IMR-90 (cell line): ENCODE results near the gene SMG1. TPM values are rescaled to one million over a fixed set of nuclear protein-coding genes. Genes with fewer than 3 reads are reported as not detected.

Experiments used
- ATAC-seq: fragments of 200-7000 bp; cut with Tn5 transposase; 2 replicates; pipeline ENCODE4 v1.9.1; 2020; ENCODE audit warnings: low read depth, mild to moderate bottlenecking, moderate library complexity
- BruUV-seq: library from RNA; stranded (reverse); fragments of 400-500 nt; replicated peaks from 2 replicates; lab custom pipeline; 2021; lab: Mats Ljungman, UMichigan
- CTCF ChIA-PET: fragments of 300-600 bp; formaldehyde crosslinking; extraction: SDS; loops from one replicate; lab custom pipeline; 2021; ENCODE audit warnings: antibody characterized with exemption; lab: Yijun Ruan, JAX
- POLR2A ChIA-PET: fragments of 300-600 bp; sonication (Branson Sonifier 250); formaldehyde crosslinking; loops from one replicate; lab custom pipeline; 2022; ENCODE audit warnings: antibody characterized with exemption; ENCODE audit not compliant: unreplicated experiment; lab: Charles Lee
- DNase-seq: peaks from one replicate; pipeline ENCODE4 v3.0.0; 2013
- H2AFZ ChIP-seq: replicated peaks from 2 replicates; pipeline ENCODE3; 2013; ENCODE audit warnings: low read length, mild to moderate bottlenecking; ENCODE audit not compliant: poor library complexity
- H2AK5ac ChIP-seq: 2 replicates; pipeline ENCODE4 v1.6.1; 2013; ENCODE audit warnings: low read depth, low read length, inconsistent platforms
- H2AK9ac ChIP-seq: replicated peaks from 2 replicates; pipeline ENCODE3; 2013; ENCODE audit warnings: mild to moderate bottlenecking, low read depth, low read length, moderate library complexity; ENCODE audit not compliant: poor library complexity
- H2BK120ac ChIP-seq: 2 replicates; pipeline ENCODE4 v1.6.1; 2013; ENCODE audit warnings: low read depth, low read length, inconsistent platforms
- H2BK15ac ChIP-seq: 3 replicates; pipeline ENCODE4 v1.6.1; 2013; ENCODE audit warnings: low read depth, low read length, inconsistent platforms
- H2BK20ac ChIP-seq: 2 replicates; pipeline ENCODE4 v1.6.1; 2013; ENCODE audit warnings: low read depth, mild to moderate bottlenecking, inconsistent platforms, low read length, moderate library complexity
- H2BK5ac ChIP-seq: 2 replicates; pipeline ENCODE4 v1.6.1; 2013; ENCODE audit warnings: mild to moderate bottlenecking, low read depth, low read length, inconsistent platforms; ENCODE audit not compliant: poor library complexity, severe bottlenecking
- H3K14ac ChIP-seq: replicated peaks from 2 replicates; pipeline ENCODE4 v1.6.1; 2013; ENCODE audit warnings: low read depth, low read length, inconsistent platforms
- H3K18ac ChIP-seq: 2 replicates; pipeline ENCODE4 v1.6.1; 2013; ENCODE audit warnings: low read depth, low read length, control low read depth
- H3K23ac ChIP-seq: 2 replicates; pipeline ENCODE4 v1.6.1; 2013; ENCODE audit warnings: low read depth, low read length, inconsistent platforms
- H3K27ac ChIP-seq: 2 replicates; pipeline ENCODE4 v1.5.1; 2013; ENCODE audit warnings: mild to moderate bottlenecking, control low read depth, low read length; ENCODE audit not compliant: insufficient read depth
- H3K27me3 ChIP-seq: 2 replicates; pipeline ENCODE4 v1.6.1; 2013; ENCODE audit warnings: low read length; ENCODE audit not compliant: control insufficient read depth, insufficient read depth
- H3K36me3 ChIP-seq: 2 replicates; pipeline ENCODE4 v1.6.1; 2013; ENCODE audit warnings: low read length, mixed read lengths; ENCODE audit not compliant: control insufficient read depth, insufficient read depth
- H3K4ac ChIP-seq: 2 replicates; pipeline ENCODE4 v1.6.1; 2013; ENCODE audit warnings: low read depth, low read length, inconsistent platforms
- H3K4me1 ChIP-seq: 2 replicates; pipeline ENCODE4 v1.6.1; 2013; ENCODE audit warnings: low read length, mixed read lengths; ENCODE audit not compliant: control insufficient read depth, insufficient read depth
- H3K4me2 ChIP-seq: 2 replicates; pipeline ENCODE4 v1.6.1; 2013; ENCODE audit warnings: low read depth, mild to moderate bottlenecking, control low read depth, low read length, moderate library complexity
- H3K4me3 ChIP-seq: 2 replicates; pipeline ENCODE4 v1.5.1; 2013; ENCODE audit warnings: low read depth, mild to moderate bottlenecking, control low read depth, low read length, moderate library complexity; ENCODE audit not compliant: insufficient read depth
- H3K56ac ChIP-seq: 2 replicates; pipeline ENCODE4 v1.6.1; 2013; ENCODE audit warnings: low read length, inconsistent platforms; ENCODE audit not compliant: insufficient read depth; ENCODE audit errors: extremely low read depth
- H3K79me1 ChIP-seq, 2 experiments: 2 replicates each; pipeline ENCODE4 v1.6.1; 2013; ENCODE audit warnings: low read length in 2 of 2, inconsistent platforms in 1 of 2, low read depth in 1 of 2
- H3K9ac ChIP-seq: 2 replicates; pipeline ENCODE4 v1.6.1; 2013; ENCODE audit warnings: low read depth, low read length, control low read depth
- H3K9me1 ChIP-seq: 2 replicates; pipeline ENCODE4 v1.6.1; 2013; ENCODE audit warnings: low read length, inconsistent platforms; ENCODE audit not compliant: insufficient read depth
- H3K9me3 ChIP-seq: 2 replicates; pipeline ENCODE4 v1.6.1; 2013; ENCODE audit warnings: low read length; ENCODE audit not compliant: control insufficient read depth, insufficient read depth
- H4K20me1 ChIP-seq: 2 replicates; pipeline ENCODE4 v1.6.1; 2013; ENCODE audit warnings: low read length, inconsistent platforms; ENCODE audit not compliant: insufficient read depth
- H4K5ac ChIP-seq: 2 replicates; pipeline ENCODE4 v1.6.1; 2013; ENCODE audit warnings: mild to moderate bottlenecking, low read depth, low read length, control low read depth
- H4K8ac ChIP-seq, 2 experiments: 2 replicates each; pipeline ENCODE4 v1.6.1; 2013; ENCODE audit warnings: low read depth in 2 of 2, low read length in 2 of 2, control low read depth in 1 of 2, inconsistent platforms in 1 of 2
- H4K91ac ChIP-seq: 2 replicates; pipeline ENCODE4 v1.6.1; 2013; ENCODE audit warnings: low read depth, low read length, inconsistent platforms; ENCODE audit not compliant: insufficient read depth
- BHLHE40 ChIP-seq: fragments of 150-350 bp; IDR thresholded peaks from 2 replicates; pipeline ENCODE4 v1.6.1; 2016; ENCODE audit warnings: mild to moderate bottlenecking, low read depth, low read length
- MAFK ChIP-seq: IDR thresholded peaks from 2 replicates; pipeline ENCODE4 v1.6.1; 2012; ENCODE audit warnings: low read depth, low read length, improper control_type of control experiment
- WGBS, 2 experiments: methylation state at CpG; one replicate each; pipeline versions ENCODE4 v1.1.5 to v1.1.7; 2013; ENCODE audit warnings: missing lambda C conversion rate in 2 of 2; ENCODE audit not compliant: insufficient read length in 1 of 2; ENCODE audit errors: extremely low coverage in 2 of 2; 5-methylcytosine and 5-hydroxymethylcytosine counted together
- dilution Hi-C: fragments of 300-500 bp; cut with HindIII; formaldehyde crosslinking; loops from one replicate; pipeline ENCODE4 v1.14.3; 2018; ENCODE audit warnings: low sequenced_read_pairs; ENCODE audit not compliant: unreplicated experiment
- in situ Hi-C: fragments of 300-500 bp; cut with MboI; formaldehyde crosslinking; loops from 3 replicates; pipeline ENCODE4 v1.14.3; 2019; ENCODE audit warnings: low sequenced_read_pairs, inconsistent platforms, mixed read lengths
- intact Hi-C: fragments of 100-400 bp; cut with micrococcal nuclease; formaldehyde crosslinking; loops from 2 replicates; pipeline ENCODE4 v1.10.0; 2022
- polyA plus RNA-seq, 3 experiments: library from polyadenylated mRNA; depleted of rRNA; stranded (reverse); fragments of >200 nt; gene quantifications; 2 replicates each; pipeline ENCODE4 v1.2.3, GENCODE V29; 2012; ENCODE audit warnings: low replicate concordance in 1 of 3
- total RNA-seq: library from RNA; depleted of rRNA; stranded (reverse); fragments of >200 nt; gene quantifications from 2 replicates; pipeline ENCODE4 v1.2.3, GENCODE V29; 2012

SMG1 gene
- total and polyA plus RNA-seq, 2 of the 4 experiments (the other 2 are of a cell fraction), result 13.4 to 53.8 TPM

- H3K4me1 ChIP-seq, result no peaks in the 10 kb centered on the region
- no peak overlapping the region for H2AK9ac ChIP-seq
- H3K27ac ChIP-seq, result no peak overlapping the region
- H3K9me3 ChIP-seq, result no peaks in the 10 kb centered on the region
- no peak overlapping the region for H3K4me2 ChIP-seq
- ATAC-seq, result no peak
- H3K79me1 ChIP-seq, result peaks cover 3 to 13% of the 10 kb centered on the region in 2 experiments; a peak in 3 of 4 replicates
- H2AK5ac ChIP-seq, result no peak overlapping the region
- H2AFZ ChIP-seq, result no peak overlapping the region
- H3K14ac ChIP-seq, result no peak overlapping the region
- peaks cover 39% of the 10 kb centered on the region for H3K36me3 ChIP-seq
- TF ChIP-seq MAFK (no peak), BHLHE40 (no peak)
- H4K8ac ChIP-seq, result no peak overlapping the region
- intact Hi-C loops (loop anchor here (2.0 kb wide), 1 partner anchor 39 kb away; no protein-coding TSS in a partner anchor), in situ Hi-C loops (no loop called here), dilution Hi-C loops (no loop called here)
- H2BK120ac ChIP-seq, result no peak overlapping the region
- H3K4ac ChIP-seq, result no peak overlapping the region
- no peak overlapping the region for H3K9ac ChIP-seq
- H4K20me1 ChIP-seq, result no peaks in the 10 kb centered on the region
- H3K9me1 ChIP-seq, result peaks cover 5% of the 10 kb centered on the region; the same call in 1 of the 2 replicates
- H4K91ac ChIP-seq, result no peak overlapping the region
- H3K56ac ChIP-seq, result no peak overlapping the region
- no peak overlapping the region for H4K5ac ChIP-seq
- no peak overlapping the region for H3K4me3 ChIP-seq
- CTCF ChIA-PET, result no interaction called here
- no peak overlapping the region for H2BK20ac ChIP-seq
- no peak overlapping the region for H2BK5ac ChIP-seq
- no peak overlapping the region for H2BK15ac ChIP-seq
- no CpG with 5 or more reads among the region's 3 CpGs for WGBS, 2 experiments
- POLR2A ChIA-PET, result no interaction called here
- H3K18ac ChIP-seq, result no peak overlapping the region
- H3K27me3 ChIP-seq, result no peaks in the 10 kb centered on the region
- BruUV-seq, result no TSS peak
- no peak overlapping the region for H3K23ac ChIP-seq
- DNase-seq, result no peak
Observed at GRCh38 chr16:18811925-18812324, 114.3 kb downstream of the SMG1 start.
